Measurements from ENCODE around the gene C2orf49.

DNA sequence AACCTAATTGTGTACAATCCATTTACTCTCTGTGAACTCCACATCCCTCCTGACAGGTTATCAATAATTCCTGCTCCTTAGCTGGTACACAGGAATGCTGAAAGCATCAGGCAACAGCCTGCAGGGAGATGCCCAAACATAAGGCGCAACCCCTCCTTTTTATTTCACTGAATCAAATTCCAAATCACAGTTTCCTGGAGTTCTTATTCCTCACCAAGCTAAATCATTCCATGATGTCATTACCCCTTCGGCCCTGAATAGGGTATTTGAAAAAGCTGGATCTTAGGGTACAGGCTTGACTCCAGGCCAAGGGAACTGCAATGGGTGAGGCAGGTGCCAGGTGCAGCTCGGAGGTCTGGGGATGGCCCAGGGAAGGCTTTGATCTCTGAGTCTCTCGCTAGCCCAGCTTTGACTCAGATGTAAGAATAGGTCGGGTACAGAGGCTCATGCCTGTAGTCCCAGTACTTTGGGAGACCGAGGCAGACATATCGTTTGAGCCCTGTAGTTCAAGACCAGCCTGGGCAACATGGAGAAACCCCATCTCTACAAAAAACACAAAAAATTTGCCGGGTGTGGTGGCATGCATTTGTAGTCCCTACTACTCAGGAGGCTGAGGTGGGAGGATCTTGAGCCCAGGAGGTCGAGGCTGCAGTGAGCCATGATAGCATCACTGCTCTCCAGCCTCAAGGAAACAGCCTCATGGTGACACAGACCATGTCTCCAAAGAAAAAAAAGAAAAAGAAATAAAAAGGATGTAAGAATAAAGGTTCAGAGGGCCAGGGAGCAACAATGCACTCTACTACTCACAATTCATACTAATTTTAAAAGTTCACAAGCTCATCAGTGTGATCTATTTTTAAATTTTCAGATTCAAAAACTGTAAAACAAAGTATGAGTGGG, 54.7 kb downstream of the C2orf49 start:
- TF ChIP-seq, protein P1, sequence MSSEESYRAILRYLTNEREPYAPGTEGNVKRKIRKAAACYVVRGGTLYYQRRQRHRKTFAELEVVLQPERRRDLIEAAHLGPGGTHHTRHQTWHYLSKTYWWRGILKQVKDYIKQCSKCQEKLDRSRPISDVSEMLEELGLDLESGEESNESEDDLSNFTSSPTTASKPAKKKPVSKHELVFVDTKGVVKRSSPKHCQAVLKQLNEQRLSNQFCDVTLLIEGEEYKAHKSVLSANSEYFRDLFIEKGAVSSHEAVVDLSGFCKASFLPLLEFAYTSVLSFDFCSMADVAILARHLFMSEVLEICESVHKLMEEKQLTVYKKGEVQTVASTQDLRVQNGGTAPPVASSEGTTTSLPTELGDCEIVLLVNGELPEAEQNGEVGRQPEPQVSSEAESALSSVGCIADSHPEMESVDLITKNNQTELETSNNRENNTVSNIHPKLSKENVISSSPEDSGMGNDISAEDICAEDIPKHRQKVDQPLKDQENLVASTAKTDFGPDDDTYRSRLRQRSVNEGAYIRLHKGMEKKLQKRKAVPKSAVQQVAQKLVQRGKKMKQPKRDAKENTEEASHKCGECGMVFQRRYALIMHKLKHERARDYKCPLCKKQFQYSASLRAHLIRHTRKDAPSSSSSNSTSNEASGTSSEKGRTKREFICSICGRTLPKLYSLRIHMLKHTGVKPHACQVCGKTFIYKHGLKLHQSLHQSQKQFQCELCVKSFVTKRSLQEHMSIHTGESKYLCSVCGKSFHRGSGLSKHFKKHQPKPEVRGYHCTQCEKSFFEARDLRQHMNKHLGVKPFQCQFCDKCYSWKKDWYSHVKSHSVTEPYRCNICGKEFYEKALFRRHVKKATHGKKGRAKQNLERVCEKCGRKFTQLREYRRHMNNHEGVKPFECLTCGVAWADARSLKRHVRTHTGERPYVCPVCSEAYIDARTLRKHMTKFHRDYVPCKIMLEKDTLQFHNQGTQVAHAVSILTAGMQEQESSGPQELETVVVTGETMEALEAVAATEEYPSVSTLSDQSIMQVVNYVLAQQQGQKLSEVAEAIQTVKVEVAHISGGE (CRISPR knock-in tag; IDR thresholded peaks at IDR 0.05), result no peak
- TF ChIP-seq, protein P2, sequence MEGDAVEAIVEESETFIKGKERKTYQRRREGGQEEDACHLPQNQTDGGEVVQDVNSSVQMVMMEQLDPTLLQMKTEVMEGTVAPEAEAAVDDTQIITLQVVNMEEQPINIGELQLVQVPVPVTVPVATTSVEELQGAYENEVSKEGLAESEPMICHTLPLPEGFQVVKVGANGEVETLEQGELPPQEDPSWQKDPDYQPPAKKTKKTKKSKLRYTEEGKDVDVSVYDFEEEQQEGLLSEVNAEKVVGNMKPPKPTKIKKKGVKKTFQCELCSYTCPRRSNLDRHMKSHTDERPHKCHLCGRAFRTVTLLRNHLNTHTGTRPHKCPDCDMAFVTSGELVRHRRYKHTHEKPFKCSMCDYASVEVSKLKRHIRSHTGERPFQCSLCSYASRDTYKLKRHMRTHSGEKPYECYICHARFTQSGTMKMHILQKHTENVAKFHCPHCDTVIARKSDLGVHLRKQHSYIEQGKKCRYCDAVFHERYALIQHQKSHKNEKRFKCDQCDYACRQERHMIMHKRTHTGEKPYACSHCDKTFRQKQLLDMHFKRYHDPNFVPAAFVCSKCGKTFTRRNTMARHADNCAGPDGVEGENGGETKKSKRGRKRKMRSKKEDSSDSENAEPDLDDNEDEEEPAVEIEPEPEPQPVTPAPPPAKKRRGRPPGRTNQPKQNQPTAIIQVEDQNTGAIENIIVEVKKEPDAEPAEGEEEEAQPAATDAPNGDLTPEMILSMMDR (IDR thresholded peaks at IDR 0.05 in 2 of 3, conservative IDR thresholded peaks at IDR 0.05 in 1 of 3; ENCODE audit: insufficient read depth in 2 of 3, low read depth in 1 of 3, low read length in 3 of 3), result no peak
- no peak for TF ChIP-seq TAF1 (IDR thresholded peaks at IDR 0.05; ENCODE audit: control insufficient read depth, extremely low read depth, insufficient read depth, low read length, severe bottlenecking)
- no peak for TF ChIP-seq POLR2AphosphoS5 (IDR thresholded peaks at IDR 0.05; ENCODE audit: control insufficient read depth, insufficient read depth, low read depth, low read length)
- TF ChIP-seq, protein P3, sequence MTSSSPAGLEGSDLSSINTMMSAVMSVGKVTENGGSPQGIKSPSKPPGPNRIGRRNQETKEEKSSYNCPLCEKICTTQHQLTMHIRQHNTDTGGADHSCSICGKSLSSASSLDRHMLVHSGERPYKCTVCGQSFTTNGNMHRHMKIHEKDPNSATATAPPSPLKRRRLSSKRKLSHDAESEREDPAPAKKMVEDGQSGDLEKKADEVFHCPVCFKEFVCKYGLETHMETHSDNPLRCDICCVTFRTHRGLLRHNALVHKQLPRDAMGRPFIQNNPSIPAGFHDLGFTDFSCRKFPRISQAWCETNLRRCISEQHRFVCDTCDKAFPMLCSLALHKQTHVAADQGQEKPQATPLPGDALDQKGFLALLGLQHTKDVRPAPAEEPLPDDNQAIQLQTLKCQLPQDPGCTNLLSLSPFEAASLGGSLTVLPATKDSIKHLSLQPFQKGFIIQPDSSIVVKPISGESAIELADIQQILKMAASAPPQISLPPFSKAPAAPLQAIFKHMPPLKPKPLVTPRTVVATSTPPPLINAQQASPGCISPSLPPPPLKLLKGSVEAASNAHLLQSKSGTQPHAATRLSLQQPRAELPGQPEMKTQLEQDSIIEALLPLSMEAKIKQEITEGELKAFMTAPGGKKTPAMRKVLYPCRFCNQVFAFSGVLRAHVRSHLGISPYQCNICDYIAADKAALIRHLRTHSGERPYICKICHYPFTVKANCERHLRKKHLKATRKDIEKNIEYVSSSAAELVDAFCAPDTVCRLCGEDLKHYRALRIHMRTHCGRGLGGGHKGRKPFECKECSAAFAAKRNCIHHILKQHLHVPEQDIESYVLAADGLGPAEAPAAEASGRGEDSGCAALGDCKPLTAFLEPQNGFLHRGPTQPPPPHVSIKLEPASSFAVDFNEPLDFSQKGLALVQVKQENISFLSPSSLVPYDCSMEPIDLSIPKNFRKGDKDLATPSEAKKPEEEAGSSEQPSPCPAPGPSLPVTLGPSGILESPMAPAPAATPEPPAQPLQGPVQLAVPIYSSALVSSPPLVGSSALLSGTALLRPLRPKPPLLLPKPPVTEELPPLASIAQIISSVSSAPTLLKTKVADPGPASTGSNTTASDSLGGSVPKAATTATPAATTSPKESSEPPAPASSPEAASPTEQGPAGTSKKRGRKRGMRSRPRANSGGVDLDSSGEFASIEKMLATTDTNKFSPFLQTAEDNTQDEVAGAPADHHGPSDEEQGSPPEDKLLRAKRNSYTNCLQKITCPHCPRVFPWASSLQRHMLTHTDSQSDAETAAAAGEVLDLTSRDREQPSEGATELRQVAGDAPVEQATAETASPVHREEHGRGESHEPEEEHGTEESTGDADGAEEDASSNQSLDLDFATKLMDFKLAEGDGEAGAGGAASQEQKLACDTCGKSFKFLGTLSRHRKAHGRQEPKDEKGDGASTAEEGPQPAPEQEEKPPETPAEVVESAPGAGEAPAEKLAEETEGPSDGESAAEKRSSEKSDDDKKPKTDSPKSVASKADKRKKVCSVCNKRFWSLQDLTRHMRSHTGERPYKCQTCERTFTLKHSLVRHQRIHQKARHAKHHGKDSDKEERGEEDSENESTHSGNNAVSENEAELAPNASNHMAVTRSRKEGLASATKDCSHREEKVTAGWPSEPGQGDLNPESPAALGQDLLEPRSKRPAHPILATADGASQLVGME (CRISPR knock-in tag; IDR thresholded peaks at IDR 0.05), result no peak
- no peak for TF ChIP-seq SIX5 (IDR thresholded peaks at IDR 0.05; ENCODE audit: borderline replicate concordance in 1 of 2, insufficient read depth in 1 of 2, low read depth in 1 of 2, low read length in 2 of 2)
- TF ChIP-seq EP300 (IDR thresholded peaks at IDR 0.05; ENCODE audit: low read length), result no peak
- TF ChIP-seq, protein P4, sequence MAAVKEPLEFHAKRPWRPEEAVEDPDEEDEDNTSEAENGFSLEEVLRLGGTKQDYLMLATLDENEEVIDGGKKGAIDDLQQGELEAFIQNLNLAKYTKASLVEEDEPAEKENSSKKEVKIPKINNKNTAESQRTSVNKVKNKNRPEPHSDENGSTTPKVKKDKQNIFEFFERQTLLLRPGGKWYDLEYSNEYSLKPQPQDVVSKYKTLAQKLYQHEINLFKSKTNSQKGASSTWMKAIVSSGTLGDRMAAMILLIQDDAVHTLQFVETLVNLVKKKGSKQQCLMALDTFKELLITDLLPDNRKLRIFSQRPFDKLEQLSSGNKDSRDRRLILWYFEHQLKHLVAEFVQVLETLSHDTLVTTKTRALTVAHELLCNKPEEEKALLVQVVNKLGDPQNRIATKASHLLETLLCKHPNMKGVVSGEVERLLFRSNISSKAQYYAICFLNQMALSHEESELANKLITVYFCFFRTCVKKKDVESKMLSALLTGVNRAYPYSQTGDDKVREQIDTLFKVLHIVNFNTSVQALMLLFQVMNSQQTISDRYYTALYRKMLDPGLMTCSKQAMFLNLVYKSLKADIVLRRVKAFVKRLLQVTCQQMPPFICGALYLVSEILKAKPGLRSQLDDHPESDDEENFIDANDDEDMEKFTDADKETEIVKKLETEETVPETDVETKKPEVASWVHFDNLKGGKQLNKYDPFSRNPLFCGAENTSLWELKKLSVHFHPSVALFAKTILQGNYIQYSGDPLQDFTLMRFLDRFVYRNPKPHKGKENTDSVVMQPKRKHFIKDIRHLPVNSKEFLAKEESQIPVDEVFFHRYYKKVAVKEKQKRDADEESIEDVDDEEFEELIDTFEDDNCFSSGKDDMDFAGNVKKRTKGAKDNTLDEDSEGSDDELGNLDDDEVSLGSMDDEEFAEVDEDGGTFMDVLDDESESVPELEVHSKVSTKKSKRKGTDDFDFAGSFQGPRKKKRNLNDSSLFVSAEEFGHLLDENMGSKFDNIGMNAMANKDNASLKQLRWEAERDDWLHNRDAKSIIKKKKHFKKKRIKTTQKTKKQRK (IDR thresholded peaks at IDR 0.05; ENCODE audit: borderline replicate concordance, low read depth, low read length), result no peak
- TF ChIP-seq RNF2 (IDR thresholded peaks at IDR 0.05), result no peak

Measured in K562 (cell line).